HG03196 (cell line): ENCODE data around the gene FHDC1.
"Not testable (repeated sequence)": the region's sequence is repeated elsewhere in the genome, so short reads cannot be mapped to it uniquely, and the experiment has no call there.

Experiments
- ATAC-seq: cut with Tn5 transposase; IDR thresholded peaks from one replicate; pipeline ENCODE4 v1.9.1; 2021; ENCODE audit not compliant: unreplicated experiment

FHDC1 gene, protein sequence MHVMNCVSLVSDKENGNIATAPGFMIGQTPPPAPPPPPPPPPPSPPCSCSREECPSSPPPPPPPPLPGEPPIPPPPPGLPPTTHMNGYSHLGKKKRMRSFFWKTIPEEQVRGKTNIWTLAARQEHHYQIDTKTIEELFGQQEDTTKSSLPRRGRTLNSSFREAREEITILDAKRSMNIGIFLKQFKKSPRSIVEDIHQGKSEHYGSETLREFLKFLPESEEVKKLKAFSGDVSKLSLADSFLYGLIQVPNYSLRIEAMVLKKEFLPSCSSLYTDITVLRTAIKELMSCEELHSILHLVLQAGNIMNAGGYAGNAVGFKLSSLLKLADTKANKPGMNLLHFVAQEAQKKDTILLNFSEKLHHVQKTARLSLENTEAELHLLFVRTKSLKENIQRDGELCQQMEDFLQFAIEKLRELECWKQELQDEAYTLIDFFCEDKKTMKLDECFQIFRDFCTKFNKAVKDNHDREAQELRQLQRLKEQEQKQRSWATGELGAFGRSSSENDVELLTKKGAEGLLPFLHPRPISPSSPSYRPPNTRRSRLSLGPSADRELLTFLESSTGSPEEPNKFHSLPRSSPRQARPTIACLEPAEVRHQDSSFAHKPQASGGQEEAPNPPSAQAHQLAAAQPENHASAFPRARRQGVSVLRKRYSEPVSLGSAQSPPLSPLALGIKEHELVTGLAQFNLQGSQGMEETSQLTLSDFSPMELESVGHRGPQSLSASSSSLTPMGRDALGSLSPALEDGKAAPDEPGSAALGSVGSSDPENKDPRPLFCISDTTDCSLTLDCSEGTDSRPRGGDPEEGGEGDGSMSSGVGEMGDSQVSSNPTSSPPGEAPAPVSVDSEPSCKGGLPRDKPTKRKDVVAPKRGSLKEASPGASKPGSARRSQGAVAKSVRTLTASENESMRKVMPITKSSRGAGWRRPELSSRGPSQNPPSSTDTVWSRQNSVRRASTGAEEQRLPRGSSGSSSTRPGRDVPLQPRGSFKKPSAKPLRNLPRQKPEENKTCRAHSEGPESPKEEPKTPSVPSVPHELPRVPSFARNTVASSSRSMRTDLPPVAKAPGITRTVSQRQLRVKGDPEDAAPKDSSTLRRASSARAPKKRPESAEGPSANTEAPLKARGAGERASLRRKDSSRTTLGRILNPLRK

DNA sequence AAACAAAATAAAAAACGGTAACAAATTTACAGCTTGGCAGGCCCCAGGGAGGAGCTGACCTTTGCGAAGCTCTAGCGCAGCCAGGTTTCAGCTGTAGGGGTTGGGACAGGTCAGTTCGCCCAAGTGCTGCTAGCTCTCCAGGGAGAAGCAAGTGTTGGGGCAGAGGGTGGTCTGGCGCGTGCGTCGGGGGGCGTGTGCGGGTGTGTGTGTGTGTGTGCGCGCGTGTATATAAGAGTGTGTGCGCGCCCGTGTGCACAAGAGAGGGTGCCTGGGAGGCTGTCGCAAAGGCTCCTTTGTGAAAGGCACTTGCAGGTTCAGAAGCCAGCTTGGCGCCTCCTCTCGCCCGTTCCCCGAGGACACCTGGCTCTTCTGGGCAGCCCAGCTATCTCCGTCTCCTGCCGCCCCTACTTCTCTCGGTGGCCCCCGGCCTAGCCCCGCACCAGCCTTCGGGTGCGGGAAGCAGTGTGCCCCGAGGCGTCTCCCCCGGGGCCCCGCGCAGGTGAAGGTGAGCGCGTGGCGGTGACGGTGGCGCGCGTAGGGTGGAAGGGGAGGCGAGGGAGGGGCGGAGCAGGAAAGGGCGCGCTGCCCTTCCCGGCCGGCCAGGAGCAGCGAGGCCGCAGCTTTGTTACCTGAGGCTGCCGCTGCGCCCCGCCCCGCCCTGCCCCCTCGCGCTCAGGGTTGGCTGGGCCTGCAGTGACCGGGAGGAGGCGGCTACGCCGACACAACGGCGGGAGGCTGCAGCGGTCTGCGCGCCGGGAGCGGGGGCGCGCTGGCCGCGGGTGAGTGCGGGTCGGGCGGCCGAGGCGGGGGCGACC, at the start of gene FHDC1:
Gene FHDC1 (plus strand): TSS at position 693 of the 815 bp plus-strand sequence. CDS start 6,735 bp downstream, outside the sequence.
- ATAC-seq = no peak

DNA sequence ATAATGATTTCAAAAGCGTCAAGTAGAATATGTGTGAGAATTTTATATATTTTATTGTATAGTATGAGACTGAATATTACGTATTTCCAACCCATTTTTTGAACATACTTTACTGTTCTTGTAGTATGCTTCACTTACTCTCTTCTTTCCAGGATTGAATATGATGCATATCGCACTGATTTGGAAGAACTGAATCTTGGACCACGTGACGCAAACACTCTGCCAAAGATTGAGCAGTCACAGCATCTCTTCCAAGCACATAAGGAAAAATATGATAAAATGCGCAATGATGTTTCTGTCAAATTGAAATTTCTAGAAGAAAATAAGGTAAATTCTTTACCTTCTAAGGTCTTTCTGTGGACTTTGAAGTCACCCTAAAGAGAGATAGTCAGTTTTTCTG, 48.1 kb upstream of the FHDC1 start:
- no peak for ATAC-seq

DNA sequence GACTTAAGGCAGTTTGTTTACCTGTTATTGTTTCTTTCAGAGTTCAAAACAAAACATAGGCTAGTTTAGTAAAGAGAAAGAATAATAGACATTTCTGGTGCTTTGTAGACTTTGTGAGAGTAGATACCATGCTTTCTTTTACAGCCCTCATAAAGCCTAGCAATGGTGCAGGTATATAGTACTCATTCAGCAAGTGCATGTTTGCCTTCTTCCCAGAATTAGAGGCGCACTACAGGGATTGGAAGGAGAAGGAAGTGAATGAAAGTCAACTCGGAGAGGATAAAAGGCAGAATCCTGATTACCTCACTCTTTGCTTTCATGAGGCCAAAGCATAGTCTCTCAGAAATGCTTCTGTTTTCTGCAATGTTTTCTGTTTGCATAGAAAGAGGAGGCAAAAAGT, 43.1 kb upstream of the FHDC1 start:
- ATAC-seq = no peak

DNA sequence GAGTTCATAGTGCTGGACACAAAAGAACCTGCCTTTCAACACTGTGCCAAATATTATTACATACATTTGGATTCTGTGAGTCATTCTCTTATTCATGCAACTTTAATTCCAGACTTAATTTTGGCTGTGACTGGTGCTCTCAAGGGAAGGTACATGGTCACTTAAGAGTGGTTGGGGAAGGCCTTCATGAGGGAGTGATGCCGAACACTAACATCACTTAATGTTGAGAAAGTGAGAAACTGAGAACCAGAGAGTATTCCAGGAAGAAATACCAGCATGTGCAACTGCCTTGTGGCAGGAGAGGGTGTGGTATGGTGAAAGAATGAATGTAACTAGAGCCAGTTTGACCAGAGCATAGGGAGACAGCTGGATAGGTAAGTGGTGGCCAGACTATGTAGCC, 41.5 kb upstream of the FHDC1 start:
- no peak for ATAC-seq

DNA sequence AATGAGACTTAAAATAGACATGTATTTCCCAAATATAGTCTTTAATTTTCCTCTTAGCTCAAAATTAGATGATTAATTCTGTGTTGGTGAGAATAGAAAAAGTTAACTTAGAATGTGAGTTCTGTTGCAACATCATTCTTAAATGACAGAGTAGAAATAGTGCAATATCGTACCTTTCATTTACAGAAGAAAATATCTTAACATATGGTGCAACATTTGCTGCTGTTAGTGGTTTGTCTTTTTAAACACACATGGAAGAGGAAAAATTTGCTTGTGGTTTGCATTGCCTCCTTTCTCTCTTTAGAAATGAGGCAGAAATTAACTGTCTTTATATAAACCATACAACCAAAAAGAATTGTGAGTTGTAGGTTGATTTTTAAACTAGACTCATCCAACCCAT, 39.3 kb upstream of the FHDC1 start:
- ATAC-seq = no peak

DNA sequence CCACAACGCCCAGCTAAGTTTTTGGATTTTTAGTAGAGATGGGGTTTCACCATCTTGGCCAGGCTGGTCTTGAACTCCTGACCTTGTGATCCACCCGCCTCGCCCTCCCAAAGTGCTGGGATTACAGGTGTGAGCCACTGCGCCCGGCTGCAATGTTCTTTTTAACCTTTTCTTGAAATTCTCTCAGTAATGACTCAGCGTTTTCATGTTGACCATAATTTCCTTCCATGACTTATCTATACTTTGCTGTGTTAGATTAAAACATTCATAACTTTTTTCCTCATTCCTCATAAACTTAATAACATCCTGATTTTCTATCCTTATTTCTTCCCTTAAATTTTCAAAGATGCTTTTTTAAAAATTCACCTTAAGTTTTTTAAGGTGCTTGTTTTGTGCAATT, 38.0 kb upstream of the FHDC1 start:
- not testable (repeated sequence) for ATAC-seq

DNA sequence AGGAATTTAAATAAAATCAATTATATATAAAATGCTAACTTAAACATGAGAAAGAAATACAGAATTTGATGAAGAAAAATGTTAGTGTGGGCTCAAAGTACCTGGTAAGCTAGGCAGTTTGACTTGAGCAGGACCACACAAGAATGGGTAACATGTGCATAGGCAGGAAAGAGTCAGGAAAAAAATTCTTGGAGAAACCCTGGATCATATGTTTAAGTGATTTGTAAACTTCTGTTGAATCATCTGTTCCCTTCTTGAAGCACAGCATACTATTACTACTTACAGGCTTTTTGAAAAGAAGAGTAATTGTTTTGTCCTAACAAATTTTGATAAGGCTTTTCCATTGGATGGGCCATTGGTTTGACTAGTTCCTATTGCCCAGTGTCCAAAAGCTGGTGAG, 37.5 kb upstream of the FHDC1 start:
- ATAC-seq = no peak

DNA sequence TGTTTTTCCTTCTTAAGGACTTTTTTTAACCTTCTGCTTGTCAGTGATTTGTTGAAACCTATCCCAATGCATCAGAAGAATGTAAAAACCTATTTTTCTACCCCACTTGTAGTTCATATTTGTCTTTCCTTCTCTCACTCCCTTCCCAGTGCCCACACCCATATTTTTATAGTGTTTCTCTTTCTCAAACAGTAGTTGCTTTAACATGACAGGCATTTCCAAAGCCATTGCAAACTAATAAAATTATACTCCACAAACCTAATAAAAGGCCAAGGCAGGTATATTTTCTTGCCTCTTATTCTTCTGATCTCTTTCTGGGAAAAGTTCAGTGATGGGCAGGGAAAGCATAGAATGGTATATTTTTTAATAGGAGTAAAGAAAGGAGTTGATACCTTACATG, 35.7 kb upstream of the FHDC1 start:
- ATAC-seq = no peak

DNA sequence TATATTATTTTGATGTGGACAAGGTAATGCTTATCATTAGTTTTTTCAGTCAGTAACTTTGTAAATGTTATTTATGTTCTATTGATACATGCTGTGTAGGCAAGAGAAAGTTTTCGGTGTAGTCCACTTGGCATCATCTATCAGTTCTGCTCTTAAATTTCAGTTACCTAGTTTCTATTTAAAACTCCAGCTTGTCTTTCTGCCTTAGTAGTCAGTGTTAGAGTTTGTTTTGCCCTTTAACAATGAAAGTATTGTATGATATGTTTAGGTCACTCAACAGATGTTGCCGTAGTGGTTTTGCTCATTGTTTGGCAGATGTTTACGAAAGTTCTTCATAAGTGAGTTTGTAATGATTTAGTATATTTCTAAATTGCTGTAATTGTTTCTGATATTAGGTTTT, 34.9 kb upstream of the FHDC1 start:
- ATAC-seq = no peak

DNA sequence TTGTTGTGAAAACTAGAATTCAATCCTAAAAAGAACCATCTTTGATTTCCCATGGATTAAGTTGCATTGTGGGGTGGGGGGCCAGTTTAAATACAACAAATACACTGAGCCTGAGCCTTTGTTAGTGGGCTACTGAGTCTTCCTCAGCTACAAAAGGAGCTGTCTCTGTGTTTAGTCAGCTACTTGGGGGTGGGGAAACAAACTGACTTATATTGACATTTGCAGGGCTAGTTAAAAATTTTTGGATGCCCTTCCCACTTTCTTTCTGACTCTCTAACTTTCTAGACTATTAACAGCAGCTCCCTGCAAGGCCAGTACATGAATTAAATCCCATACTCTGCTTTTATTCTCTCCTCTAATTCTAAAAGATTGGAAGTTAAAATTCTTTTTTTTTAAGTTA, 32.5 kb upstream of the FHDC1 start:
- no peak for ATAC-seq

DNA sequence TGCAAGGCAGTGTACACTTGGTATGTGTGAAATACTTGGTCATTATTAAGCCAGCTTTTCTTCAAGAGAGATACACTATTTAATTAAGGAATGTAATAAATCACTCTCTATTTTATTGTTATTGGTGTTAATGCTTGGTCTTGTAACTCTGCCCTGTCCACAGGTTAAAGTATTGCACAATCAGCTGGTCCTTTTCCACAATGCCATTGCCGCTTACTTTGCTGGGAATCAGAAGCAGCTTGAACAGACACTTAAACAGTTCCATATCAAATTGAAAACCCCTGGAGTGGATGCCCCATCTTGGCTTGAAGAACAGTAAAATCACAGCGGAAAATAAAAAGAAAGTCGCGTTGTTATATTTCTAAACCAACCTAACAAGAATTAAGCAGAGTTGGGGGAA, 26.2 kb upstream of the FHDC1 start:
- no peak for ATAC-seq

DNA sequence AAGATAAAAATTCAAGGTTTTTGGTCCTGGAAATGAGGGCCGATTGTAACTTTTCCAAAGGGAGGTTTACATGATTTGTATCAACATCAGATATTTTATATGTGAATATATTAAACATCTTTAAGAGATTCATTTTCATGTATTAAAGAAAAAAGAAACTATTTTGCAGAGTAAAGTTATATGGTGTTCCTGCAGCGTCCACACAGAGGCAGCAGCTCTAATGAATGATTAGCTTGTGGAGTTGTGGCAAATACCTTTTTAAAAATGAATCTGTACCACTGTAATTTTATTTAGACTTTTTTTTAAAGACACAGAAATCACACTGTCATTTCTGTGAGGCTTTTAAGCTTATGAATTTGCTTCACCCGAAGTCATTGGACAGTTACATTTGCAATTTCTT, 25.6 kb upstream of the FHDC1 start:
- ATAC-seq = no peak

DNA sequence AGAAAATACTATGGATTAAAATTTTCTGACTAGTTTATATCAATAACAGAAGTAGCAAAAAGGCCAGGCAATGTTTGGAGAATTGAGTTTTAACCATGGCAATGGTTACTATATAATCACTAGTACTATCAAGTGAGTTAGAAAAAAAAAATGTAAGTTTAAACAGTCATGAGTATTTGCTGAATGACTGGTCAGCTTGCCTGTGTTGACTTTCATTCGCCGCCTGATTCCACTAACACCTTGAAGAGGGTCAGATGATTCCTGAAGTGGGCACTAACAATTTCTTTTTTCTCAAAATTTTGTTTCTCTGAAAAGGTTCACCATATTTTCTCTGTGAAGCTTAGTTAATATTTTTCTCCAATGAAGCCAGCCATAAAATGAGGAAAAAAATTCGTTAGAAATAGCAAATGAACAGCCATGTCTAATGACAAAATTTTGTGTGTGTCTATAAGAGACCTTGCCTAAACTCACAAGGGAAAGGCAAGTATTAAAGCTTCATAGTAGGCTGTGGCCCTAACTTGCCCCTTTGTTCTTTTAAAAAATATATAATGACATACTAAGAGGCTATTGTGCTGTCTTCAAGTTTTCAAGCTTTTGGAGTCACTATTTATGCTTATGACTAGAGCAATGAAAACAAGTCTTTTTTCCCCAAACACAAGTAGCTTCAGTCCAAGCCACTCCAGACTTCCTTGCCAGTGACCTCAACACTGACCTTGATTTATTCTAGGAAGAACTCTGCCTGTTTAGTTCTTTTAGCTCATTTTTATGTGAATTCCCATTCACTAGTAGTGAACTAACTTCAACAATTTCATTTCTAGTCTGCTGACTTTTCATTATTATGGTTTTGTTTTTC, 18.4 kb upstream of the FHDC1 start:
- no peak for ATAC-seq

DNA sequence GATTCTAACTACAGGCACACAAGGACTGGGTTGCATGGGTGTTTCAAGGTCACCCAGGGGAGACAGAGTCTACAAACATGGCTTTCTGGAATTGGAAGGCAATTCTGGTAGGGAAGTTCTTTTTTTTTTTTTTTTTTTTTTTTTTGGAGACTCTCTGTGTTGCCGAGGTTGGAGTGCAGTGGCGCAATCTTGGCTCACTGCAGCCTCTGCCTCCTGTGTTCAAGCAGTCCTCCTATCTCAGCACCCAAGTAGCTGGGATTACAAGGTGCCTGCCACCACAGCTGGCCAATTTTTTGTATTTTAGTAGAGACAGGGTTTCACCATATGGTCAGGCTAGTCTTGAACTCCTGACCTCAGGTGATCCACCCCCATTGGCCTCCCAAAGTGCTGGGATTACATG, 16.3 kb upstream of the FHDC1 start:
- ATAC-seq = no peak

DNA sequence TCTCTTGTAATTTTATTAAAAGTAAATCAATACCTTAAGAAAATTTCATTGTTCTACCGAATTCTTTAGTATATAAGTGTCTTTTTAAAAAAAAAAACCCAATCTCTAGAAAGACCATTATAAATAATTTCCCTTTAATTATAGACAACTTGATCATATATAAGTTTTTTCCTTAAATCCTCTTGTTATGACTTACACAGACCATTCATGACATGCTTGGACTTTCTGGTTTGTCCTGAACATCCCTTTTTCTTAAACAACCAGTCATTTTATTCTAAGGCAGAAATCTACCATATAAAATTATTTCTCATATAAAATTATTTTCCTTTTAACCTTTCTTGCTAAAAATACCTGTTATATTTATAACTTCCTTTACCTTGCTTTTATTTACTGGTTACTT, 15.4 kb upstream of the FHDC1 start:
- ATAC-seq = no peak

DNA sequence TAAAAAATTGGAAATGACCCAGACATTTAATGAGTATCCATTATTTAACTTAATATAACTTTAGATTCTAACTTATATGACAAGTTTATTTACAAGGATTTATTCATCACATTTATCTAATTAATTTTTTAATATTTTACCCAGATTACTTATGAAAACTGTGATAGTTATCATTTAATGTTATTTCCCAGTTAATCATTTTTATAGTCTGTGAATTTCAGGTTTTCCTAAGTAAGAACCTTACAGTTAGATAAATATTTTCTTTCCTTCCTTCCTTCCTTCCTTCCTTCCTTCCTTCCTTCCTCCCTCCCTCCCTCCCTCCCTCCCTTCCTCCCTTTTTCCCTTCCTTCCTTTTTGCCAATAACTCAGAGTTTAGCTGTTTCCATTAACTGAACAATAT, 14.8 kb upstream of the FHDC1 start:
- ATAC-seq = no peak

DNA sequence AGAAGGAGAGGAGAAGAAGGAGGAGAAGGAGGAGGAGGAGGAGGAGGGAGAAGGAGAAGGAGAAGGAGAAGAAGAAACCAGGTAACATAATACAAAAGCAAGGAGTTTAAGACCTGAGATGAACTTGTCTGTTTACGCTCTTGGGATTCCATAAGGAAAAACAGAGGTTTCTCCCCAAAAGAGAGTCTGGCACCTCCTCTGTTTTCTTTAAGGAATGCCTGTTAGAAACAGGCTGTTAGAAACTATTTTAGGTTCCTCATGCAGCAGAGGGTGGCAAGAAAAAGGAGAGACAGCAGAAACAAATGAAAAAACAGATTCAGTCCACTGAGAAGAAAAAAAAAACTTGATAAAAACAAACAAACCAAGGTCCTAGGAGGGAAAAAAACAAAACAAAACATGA, 10.3 kb upstream of the FHDC1 start:
- no peak for ATAC-seq

DNA sequence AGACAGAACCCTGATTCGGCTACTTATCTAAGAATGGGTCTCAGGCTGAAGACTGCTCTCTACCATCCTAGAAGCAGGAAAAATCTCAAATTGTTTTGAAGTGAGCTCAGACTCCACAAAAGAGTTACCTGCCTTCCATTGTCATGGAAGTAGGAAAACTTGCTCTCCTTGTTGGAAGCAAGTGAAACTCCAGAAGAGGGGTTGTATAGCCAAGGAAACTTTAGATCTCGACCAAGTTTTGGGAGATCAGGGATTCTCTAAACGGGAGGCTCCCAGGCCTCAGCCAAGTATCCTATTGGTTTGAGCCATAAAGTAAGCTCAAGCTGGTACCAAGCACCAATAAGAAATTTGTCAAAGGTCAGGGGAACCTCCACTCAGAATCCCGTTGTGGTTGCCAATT, 9.2 kb upstream of the FHDC1 start:
- no peak for ATAC-seq

DNA sequence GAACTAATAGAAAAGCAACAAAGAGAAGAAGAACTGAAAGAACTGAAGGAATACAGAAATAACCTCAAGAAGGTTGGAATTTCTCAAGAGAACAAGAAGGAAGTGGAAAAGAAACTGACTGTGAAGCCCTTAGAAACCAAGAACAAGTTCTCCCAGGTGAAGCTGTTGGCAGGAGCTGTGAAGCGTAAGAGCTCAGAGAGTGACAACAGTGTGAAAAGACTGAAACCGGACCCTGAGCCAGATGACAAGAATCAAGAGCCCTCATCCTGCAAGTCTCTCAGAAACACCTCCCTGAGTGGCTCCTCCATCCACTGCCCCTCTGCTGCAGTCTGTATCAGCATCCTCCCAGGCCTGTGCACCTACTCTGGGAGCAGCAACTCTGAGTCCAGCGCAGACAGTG, 8.4 kb upstream of the FHDC1 start:
- ATAC-seq = no peak

DNA sequence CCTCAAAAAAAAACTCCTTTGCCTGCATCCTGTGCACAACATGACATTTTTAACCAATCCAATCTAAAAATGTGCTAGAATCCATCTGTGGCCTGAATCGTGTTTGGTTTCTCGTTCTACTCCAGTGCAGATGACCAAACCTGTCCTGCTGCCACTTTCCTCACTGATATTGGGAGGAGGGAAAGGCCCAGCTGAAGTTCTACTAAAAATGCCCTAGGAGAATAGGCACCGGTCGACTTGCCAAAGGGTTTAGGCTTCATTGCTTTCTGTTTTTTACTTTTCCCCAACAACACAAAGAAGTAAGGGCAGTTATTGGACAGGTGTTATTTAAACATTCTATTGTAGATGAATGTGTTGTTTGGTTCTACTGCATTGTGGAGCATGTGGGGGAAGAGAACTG, 7.8 kb upstream of the FHDC1 start:
- no peak for ATAC-seq
